ENCODE results near the gene ARTN.

- TF ChIP-seq MAX (IDR thresholded peaks at IDR 0.05) (no peak), RAD21 (IDR thresholded peaks at IDR 0.05; ENCODE audit: low read depth) (no peak), TEAD4 (IDR thresholded peaks at IDR 0.05) (no peak), ZBTB7A (IDR thresholded peaks at IDR 0.05; ENCODE audit: low read depth) (no peak), NFIC (IDR thresholded peaks at IDR 0.05) (no peak), CEBPB (IDR thresholded peaks at IDR 0.05) (no peak)
These were observed 36.9 kb downstream of the ARTN start for GRCh38 chr1:43970502-43970901.
